GM18861 (cell line): ENCODE measurements around the gene CCDC167.
"Not testable (repeated sequence)": the region's sequence is repeated elsewhere in the genome, so short reads cannot be mapped to it uniquely, and the experiment has no call there.

Source experiments
- ATAC-seq: cut with Tn5 transposase; IDR thresholded peaks from one replicate; pipeline ENCODE4 v1.9.1; 2021; ENCODE audit not compliant: unreplicated experiment

Gene CCDC167

DNA sequence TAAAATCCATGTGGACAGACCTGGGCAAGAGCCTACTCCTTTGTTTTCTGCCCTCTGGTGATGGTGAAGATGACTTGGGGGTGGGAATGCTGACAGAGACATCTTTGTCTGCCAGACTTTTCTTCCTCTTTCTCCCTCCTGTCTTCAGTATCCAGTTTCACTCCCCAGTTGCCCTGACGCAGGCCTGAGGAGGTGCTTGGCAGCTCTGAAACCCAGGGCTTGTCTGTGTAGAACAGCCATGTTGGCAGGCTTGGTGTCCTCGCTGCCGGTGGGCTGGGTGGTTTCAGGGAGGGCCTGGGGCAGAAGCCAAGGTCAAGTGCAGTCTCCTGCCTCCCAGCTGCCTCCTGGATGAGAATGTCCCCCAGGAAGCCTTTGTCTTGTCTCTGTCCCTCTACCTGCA lies 22.5 kb downstream of the CCDC167 start:
- no peak for ATAC-seq

DNA sequence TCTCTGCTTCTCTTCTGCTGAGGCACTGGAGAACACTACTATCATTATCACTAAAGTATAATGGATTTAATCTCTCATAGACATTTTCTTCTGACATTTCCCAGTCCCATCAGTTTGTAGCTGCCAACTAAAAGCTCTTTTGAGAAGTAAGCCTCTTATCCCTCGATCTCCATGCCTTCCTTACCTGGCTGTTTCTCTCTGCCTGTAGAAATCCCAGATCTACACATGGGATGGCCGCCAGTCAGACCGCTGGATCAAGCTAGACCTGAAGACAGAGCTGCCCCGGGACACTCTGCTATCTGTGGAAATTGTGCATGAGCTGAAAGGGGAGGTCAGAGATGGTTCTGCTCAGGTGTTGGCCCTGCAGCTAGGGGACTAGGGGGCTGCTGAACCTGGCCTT lies 25.4 kb downstream of the CCDC167 start:
- ATAC-seq, result no peak

- ATAC-seq, result no peak
Measured at GRCh38 chr6:37473364-37474095, 26.2 kb downstream of the CCDC167 start.

GRCh38 chr6:37467718-37468117 lies 32.0 kb downstream of the CCDC167 start:
- ATAC-seq, result no peak

- no peak for ATAC-seq
Measured at GRCh38 chr6:37463110-37463509, 36.6 kb downstream of the CCDC167 start.

GRCh38 chr6:37460805-37461204 lies 38.9 kb downstream of the CCDC167 start:
- no peak for ATAC-seq

DNA sequence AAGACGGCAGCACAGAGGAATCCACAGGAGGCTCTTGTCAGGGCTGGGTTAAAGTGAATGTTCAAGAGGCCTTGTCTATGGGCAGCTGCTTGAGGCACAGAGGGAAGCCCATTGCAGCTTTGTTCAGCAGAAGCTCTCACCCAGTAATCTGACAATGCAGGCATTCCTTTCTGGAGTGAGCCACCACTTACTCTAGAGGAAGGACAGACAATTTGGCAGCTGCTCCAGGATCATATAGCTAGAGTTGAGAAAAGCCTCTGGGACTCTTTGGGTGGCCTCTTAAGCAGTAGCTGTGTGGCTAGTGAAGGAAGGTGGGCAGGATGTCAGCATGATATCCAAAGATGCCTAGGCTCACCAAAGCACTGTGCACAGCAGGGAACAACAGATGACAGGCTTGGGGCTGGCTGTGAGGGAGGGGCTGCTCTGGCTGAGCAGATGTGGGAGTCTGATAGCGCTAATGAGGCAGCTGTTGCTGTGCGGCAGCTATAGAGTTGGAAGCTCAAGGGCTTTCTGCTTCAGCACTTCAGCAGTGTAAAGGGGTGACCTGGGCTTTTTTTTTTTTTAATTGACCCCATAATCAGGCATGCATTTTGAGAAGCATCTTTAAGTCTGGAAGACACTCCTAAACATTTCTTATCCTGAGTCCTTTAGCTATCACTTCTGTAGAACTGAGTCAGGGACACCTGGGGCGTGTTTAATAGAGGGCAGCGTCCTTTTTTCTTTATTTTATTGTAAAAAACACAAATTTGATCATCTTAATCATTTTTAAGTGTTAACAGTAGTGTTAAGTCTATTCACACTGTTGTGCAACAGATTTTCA lies 39.5 kb downstream of the CCDC167 start:
- no peak for ATAC-seq

DNA sequence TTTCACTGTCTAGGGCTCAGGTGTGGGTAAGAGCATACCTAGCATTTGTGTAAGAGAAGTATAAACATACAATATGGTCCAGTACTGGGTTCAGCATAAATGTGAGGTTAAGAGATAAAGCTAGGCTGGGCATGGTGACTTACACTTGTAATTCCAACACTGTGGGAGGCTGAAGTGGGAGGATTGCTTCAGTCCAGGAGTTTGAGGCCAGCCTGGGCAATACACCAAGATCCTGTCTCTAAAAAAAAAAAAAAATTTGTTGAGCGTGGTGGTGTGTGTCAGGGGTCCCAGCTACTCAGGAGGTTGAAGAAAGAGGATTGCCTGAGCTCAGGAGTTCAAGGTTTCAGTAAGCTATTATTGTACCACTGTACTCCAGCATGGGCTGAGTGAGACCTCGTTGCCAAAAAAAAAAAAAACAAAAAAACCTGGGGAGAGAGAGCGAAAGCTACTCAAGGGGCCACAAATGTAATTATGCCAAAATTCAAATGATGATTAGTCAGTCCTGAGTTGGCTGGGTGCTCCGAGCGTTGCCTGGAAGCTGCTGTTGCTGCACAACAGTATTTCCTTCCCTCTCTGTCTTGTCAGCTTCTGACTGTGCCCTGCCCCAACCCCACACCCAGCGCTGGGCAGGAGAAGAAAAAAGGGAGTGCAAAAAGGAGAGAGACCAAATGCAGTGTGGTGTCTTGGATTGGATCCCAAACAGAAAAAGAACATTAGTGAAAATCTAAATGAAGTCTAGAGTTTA lies 42.7 kb downstream of the CCDC167 start:
- no peak for ATAC-seq

DNA sequence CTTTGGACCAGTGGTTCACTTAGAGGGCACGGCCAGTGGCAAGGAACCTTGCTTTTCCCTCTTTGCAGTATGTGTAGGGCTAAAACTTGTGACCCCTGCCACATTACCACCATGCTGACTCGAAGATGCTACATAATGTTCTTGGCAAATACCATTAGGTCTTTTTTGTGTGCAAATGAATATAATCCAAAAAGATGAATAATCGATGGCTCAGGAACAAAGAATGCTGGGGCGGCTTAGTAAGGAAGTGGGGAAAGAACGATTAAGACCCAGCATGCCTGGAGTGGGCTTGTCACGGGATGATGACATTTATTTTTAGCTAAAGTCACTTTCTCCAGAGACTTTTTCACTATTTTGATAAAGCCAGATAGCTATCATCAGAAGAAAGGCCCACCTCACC lies 43.6 kb downstream of the CCDC167 start:
- ATAC-seq, result no peak

DNA sequence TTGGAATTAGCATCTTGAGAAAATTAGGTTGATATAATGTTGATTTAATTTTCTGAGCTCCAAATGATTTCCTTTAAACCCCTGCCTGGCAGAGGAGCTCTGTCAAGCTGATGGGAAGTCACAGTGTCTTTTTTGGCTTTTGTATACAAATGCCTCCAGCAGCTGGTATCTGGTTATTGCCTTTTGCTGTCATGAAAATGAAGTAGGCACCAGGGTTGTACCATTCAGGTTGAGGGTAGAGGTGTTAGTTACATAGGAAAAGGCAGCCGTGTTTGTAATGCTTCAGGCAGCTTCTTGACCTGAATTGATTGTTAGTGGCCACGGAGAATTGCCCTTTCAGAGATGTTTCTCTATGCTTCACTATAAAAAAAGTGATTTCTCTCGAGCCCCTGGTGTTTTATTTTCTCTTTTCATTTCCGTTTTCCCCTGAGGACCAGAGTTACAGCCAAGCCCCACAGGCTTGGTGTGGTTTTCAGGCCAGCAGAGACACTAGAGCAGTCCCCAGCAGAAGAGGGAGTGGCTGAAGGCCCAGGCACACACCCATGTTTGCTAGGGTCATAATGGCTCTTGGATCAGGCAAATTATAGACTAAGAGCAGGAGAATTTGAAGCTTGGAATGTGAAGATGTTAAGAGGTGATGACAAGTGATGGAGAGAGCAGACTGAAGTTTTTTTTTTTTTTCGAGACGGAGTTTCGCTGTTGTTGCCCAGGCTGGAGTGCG lies 45.1 kb downstream of the CCDC167 start:
- ATAC-seq, result no peak

- ATAC-seq, result no peak
Measured at GRCh38 chr6:37452522-37452921, 47.2 kb downstream of the CCDC167 start.

GRCh38 chr6:37451441-37452193 lies 48.1 kb downstream of the CCDC167 start:
- ATAC-seq, result no peak

- no peak for ATAC-seq
Measured at GRCh38 chr6:37449984-37450383, 49.7 kb downstream of the CCDC167 start.

DNA sequence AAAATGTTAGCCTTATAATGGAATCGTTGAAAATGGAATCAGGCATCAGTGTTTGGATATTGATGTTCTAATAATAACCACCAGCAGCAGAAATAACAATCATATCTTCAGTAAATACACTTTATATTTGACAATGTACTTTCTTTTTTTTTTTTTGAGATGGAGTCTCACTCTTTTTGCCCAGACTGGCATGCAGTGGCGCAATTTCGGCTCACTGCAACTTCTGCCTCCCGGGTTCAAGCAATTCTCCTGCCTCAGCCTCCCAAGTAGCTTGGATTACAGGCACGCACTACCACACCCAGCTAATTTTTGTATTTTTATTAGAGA lies 56.5 kb downstream of the CCDC167 start:
- not testable (repeated sequence) for ATAC-seq

GRCh38 chr6:37442416-37443215 lies 57.1 kb downstream of the CCDC167 start:
- ATAC-seq, result no peak

DNA sequence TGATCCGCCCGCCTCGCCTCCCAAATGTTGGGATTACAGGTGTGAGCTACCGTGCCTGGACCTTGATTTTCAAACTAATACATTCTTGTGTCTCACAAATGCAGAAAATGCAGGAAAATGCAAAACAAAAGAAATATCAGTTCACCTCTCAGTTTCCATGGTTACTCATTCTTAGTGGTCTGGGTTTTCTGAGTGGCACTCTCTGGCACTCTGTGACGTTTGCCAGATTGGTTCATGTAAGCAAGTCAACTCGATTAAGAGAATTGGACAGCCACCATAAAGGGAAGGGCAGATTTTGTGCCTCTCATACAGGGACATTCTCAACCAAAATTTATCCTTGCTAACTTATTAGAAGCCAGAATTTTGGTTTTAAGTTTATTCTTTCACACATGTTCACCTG lies 58.0 kb downstream of the CCDC167 start:
- ATAC-seq, result no peak

- ATAC-seq, result no peak
Measured at GRCh38 chr6:37438930-37439329, 60.8 kb downstream of the CCDC167 start.

DNA sequence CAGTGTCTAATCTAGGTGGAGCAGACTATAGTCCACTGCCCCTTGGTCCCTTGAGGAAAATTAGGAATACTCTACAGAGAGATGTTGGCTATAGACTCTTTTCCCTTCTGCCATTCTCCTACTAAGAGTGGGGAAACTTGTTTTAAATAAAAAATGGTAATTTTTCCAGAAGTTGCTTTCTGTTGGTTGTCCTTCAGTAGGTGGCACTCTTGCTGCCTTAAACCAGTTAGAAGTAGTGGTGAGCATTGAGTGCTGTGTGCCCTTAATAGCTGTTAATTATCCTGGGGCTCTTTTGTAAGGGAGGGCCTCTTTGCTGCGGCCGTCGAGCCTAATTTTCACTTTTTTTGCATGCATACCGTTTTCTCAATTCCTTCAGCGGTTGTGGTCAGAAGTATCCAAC lies 63.9 kb downstream of the CCDC167 start:
- no peak for ATAC-seq

DNA sequence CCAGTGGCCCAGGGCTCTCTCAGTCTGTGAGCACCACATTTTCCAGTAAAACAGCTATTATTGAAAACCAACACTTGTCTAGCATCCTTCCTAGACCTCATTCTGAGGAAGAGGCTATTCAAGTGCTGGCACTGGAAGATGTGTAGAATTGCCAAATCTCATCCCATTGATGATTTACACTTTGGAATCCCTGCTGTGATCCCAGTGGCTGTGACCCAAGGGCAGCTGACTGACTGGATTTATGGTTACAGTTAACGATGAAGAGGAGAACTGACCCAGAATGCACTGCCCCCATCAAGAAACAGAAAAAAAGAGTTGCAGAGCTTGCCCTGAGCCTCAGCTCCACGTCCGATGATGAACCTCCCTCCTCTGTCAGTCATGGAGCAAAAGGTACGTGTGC lies 64.3 kb downstream of the CCDC167 start:
- ATAC-seq, result no peak
